Left ventricle myocardium inferior (tissue), 1 donor: ENCODE measurements around the gene RAB26. TPM values are rescaled to one million over a fixed set of nuclear protein-coding genes. Genes with fewer than 3 reads are reported as not detected.
A peak's percentile ranks its signal among the peaks of the same experiment; 100 is the strongest.

Experiments used
- DNase-seq: peaks from one replicate; pipeline ENCODE4 v3.0.0-alpha.2; 2020
- H3K27ac ChIP-seq: fragments of 200-600 bp; replicated peaks from 2 replicates; pipeline ENCODE4 v1.8.0; 2021
- H3K27me3 ChIP-seq: fragments of 200-600 bp; 2 replicates; pipeline ENCODE4 v1.8.0; 2021; ENCODE audit warnings: low read depth
- H3K36me3 ChIP-seq: fragments of 200-600 bp; 2 replicates; pipeline ENCODE4 v1.8.0; 2021
- H3K4me1 ChIP-seq: fragments of 200-600 bp; 2 replicates; pipeline ENCODE4 v1.8.0; 2021
- H3K4me3 ChIP-seq: fragments of 200-600 bp; 2 replicates; pipeline ENCODE4 v1.8.0; 2021; ENCODE audit warnings: mild to moderate bottlenecking, moderate library complexity
- H3K9me3 ChIP-seq: fragments of 200-600 bp; replicated peaks from 2 replicates; pipeline ENCODE4 v1.8.0; 2021
- intact Hi-C: fragments of 100-400 bp; cut with micrococcal nuclease; formaldehyde crosslinking; loops from one replicate; pipeline ENCODE4 v1.11.0; 2022
- total RNA-seq: library from RNA; stranded (reverse); fragmentation: NEBNext Ultra II Directional; extraction: Animal tissue kit (Norgen Biotek cat#: 25700); gene quantifications from one replicate; pipeline ENCODE4 v1.2.1, GENCODE V29; 2021
- TF ChIP-seq, protein P1 (sequence below): fragments of 200-600 bp; IDR thresholded peaks from 2 replicates; pipeline ENCODE4 v1.8.0; 2021; ENCODE audit warnings: antibody characterized with exemption, mild to moderate bottlenecking, borderline replicate concordance
- donor health status: DM: no; HTN: yes; CAD: no; lungs with severe emphysema.

The RAB26 gene
- total RNA-seq, 1 donor from 2014 or later, result 1.7 TPM

DNA sequence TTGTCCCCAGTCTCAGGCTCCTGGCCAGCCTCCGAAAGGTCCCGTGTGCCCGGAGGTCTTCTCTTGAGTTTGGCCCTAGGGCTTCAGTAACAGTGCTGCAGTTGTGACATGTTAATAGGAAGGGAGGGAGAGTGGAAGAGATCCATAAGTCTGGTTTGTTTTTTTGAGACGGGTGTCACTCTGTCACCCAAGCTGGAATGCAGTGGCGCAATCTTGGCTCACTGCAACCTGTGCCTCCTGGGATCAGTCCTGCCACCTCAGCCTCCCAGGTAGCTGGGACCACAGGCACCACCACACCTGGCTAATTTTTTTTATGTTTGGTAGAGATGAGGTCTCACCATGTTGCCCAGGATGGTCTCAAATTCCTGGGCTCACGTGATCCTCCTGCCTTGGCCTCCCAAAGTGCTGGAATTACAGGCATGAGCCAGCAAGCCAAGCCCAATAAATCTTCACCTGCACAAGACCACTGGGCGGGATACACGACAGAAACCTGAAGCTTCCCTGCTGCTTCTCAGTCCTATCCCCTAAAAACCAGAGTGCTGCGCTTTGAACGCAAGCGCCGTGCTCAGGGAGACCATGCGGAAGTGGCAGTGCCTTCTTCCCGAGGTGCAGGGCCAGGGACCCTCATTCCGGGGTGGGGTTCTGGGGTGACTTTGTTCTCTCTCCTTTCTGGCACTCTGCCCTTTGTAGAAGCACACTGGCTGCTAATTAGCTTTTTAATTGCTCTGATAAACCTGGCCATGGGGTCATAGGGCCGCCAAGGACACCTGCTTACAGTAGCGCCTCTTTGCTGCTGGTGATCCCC is 18.0 kb downstream of the RAB26 start:
- intact Hi-C loops, result no loop called here

DNA sequence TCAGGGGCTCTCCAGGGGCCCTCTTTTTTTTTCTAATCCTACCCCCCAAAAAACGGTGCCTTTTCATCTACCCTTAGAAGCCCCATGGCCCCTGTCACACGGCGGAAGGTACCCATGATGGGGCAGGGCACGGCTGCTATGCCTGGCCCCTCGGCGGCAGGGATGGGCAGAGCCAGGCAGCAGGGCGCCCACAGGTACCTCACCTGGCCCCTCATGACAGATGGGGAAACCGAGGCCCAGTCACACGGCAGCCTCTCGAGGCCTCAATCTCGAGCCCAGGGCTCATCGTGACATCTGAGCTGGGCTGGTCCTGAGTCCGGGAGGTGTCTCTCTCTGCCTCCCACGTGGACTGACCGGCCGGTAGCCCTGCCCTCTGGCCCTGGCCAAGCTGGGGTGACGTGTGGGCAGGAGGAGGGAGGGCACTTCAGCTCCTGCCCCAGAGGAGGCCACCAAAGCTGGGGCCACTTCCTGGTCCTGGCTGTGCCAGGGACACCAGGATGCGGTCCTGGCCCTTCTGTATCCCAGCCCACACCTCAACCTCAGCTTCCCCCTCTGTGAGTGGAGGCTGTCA is 18.7 kb downstream of the RAB26 start:
- H3K36me3 ChIP-seq, result peaks cover 38% of the 10 kb centered on the region
- H3K27me3 ChIP-seq, result no peaks in the 10 kb centered on the region
- no peak for DNase-seq
- H3K4me1 ChIP-seq, result no peaks in the 10 kb centered on the region
- intact Hi-C loops, result no loop called here
- TF ChIP-seq, protein P1, sequence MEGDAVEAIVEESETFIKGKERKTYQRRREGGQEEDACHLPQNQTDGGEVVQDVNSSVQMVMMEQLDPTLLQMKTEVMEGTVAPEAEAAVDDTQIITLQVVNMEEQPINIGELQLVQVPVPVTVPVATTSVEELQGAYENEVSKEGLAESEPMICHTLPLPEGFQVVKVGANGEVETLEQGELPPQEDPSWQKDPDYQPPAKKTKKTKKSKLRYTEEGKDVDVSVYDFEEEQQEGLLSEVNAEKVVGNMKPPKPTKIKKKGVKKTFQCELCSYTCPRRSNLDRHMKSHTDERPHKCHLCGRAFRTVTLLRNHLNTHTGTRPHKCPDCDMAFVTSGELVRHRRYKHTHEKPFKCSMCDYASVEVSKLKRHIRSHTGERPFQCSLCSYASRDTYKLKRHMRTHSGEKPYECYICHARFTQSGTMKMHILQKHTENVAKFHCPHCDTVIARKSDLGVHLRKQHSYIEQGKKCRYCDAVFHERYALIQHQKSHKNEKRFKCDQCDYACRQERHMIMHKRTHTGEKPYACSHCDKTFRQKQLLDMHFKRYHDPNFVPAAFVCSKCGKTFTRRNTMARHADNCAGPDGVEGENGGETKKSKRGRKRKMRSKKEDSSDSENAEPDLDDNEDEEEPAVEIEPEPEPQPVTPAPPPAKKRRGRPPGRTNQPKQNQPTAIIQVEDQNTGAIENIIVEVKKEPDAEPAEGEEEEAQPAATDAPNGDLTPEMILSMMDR, result no peak
- H3K9me3 ChIP-seq, result no peaks in the 10 kb centered on the region
- no peak overlapping the region for H3K4me3 ChIP-seq
- H3K27ac ChIP-seq, result no peak overlapping the region

More for the DNA sequence above, 18.0 kb downstream of the RAB26 start:
- H3K4me3 ChIP-seq, result no peak overlapping the region
- H3K27ac ChIP-seq, result no peak overlapping the region
- H3K27me3 ChIP-seq, result no peaks in the 10 kb centered on the region
- H3K9me3 ChIP-seq, result no peaks in the 10 kb centered on the region
- peaks cover 32% of the 10 kb centered on the region for H3K36me3 ChIP-seq
- no peak for DNase-seq
- TF ChIP-seq, protein P1, result no peak
- H3K4me1 ChIP-seq, result peaks cover 3% of the 10 kb centered on the region

DNA sequence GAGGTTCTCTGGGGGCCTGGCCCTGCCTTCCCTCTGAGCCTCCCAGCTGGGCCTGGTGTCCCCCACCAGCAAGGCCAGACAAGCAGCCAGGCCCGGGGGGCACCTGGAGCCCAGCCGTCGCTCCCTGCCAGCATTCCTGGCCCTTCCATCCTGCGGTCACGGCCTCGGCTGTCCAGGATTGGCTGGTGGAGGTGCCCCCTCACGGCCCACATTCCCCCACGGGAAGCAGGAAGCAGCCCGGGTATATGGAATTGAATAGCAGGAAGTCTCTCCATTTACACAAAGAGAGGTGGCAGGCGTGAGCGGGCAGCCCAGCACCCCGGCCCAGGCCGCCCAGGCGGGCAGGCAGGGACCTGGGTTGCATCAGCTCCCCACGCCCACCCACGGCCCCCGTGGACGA is 21.7 kb downstream of the RAB26 start:
- Histone ChIP-seq H3K4me3 (peak overlapping the region; percentile 43), H3K27ac (peak overlapping the region; percentile 48), H3K9me3 (no peaks in the 10 kb centered on the region), H3K4me1 (no peaks in the 10 kb centered on the region), H3K27me3 (no peaks in the 10 kb centered on the region), H3K36me3 (peaks cover 63% of the 10 kb centered on the region)
- intact Hi-C loops, result no loop called here
- DNase-seq, result no peak
- TF ChIP-seq, protein P1, result no peak

DNA sequence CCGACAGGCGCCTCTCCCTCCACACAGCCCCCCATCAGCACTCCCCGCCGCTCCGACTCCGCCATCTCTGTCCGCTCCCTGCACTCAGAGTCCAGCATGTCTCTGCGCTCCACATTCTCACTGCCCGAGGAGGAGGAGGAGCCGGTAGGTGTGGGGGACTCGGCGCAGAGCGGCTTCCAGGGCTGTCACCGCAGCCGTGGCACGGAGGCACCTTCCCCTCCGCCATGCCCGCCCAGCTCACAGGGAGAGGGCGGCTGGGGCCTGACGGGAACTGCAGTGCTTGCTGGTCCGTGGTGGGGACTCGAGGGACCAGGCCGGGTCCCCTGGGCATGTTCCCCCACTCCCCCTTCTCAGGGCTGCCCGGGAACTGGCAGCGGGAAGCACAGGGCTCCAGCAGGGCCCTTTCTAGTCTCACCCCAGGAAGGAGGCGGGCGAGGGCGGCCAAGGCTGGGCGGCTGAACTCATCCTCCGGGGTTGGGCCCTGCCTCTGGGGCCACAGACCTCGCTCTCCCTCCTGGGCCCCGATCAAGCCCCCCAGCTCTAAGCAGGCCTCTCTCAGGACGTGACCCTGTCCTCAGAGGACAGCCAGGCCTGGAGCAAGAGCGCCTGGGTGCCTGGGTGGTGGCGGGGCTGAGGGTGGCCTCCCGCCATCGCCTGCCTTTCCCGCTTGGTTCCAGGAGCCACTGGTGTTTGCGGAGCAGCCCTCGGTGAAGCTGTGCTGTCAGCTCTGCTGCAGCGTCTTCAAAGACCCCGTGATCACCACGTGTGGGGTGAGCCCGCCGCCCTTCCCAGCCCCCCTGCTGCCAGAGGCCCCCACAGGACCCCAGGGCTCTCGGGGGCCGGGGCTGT is 22.4 kb downstream of the RAB26 start:
- TF ChIP-seq, protein P1, result no peak
- Histone ChIP-seq H3K27me3 (no peaks in the 10 kb centered on the region), H3K4me1 (no peaks in the 10 kb centered on the region), H3K9me3 (no peaks in the 10 kb centered on the region), H3K27ac (peak overlapping the region; percentile 48), H3K4me3 (peak overlapping the region; percentile 43), H3K36me3 (peaks cover 67% of the 10 kb centered on the region)
- intact Hi-C loops, result no loop called here
- no peak for DNase-seq

DNA sequence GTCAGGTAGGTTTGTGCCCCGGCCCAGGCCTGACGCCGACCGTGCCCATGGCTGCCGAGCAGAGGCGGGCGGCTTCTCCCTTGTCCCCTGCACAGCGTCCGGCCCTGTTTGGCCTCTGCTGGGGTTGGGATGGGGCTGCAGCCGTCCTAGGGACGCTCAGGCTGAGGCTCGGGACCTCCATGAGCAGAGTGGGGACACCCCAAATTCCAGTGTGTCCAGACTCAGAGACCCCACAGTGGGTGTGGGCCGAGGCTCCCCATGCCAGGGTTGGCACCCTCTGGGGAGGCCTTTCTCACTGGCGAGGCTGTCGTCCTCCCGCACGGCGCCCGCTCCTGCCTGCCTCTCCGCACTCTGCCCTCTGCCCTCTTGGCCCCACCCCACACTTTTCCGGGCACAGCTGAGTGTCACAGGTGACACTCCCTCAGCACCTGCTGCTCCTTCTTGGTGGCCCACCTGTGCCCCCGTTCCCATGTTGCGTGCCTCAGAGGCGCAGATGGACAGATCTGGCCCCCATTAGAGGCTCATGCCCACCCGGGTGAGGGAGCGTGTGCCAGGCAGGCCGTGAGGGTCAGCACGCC is 23.3 kb downstream of the RAB26 start:
- H3K36me3 ChIP-seq, result peaks cover 68% of the 10 kb centered on the region
- H3K4me1 ChIP-seq, result no peaks in the 10 kb centered on the region
- no peak overlapping the region for H3K4me3 ChIP-seq
- intact Hi-C loops, result no loop called here
- DNase-seq, result no peak
- no peaks in the 10 kb centered on the region for H3K27me3 ChIP-seq
- no peak overlapping the region for H3K27ac ChIP-seq
- TF ChIP-seq, protein P1, result no peak
- H3K9me3 ChIP-seq, result no peaks in the 10 kb centered on the region
